Tibial nerve (tissue), 4 donors: ENCODE results near the gene CEP85L.

Source experiments
- CTCF ChIP-seq, 5 experiments: fragments of 200-600 bp in 3 of 5; fragments of 450-650 bp in 2 of 5; sonication (generic) in 3 of 5; IDR thresholded peaks; one replicate each; pipeline ENCODE4 v1.5.1; 2016 to 2019; ENCODE audit warnings: antibody characterized with exemption in 5 of 5, mild to moderate bottlenecking in 3 of 5, moderate library complexity in 2 of 5
- EP300 ChIP-seq, 2 donors: sonication (generic); formaldehyde crosslinking; IDR thresholded peaks; one replicate each; pipeline ENCODE4 v1.6.1; 2017; ENCODE audit warnings: antibody characterized with exemption in 2 of 2, mild to moderate bottlenecking in 1 of 2

DNA sequence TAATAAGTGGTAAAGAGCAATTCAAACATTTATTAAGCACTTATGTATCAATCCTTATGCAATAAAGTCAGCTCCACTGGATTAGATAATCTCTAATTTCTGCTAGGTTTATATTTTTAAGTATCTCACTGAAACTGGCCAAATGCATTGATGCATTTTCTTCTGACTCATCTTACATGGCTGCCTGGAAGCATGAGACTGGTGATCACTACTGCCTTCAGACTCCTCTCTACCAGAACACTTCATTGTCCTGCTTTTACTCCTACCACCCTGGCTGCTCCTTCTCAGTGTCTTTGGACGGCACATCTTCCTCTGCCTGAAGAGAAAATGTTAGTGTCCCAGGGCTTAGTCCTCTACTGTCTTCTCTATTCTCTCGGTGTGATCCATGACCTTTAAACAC is 7.4 kb downstream of the CEP85L start:
- no peak for TF ChIP-seq CTCF (IDR thresholded peaks at IDR 0.05)
- no peak for TF ChIP-seq EP300 (IDR thresholded peaks at IDR 0.05)
